ENCODE results near the gene FBN1.

DNA sequence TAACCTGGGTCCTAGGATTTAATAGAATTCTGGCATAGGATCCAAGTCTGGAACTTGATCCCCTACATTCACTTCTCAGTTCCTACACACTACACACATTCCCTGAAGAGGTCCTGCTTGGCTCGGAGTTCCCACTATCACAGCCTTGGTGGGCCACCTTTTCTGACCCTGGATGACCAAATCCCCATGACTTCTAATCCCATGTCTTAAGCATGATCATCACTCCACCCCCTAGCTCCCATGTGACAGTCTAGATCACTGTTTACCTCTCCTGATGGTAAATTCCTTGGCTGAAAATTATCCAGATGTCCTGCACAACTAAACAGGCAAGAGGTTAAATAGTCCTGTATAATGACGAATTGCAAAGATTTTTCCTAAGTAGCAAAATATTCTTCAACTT is 274.0 kb downstream of the FBN1 start:
- TF ChIP-seq POLR2A (IDR thresholded peaks at IDR 0.05) (no peak), POLR2AphosphoS5 (IDR thresholded peaks at IDR 0.05) (no peak)
- TF ChIP-seq, protein P1, sequence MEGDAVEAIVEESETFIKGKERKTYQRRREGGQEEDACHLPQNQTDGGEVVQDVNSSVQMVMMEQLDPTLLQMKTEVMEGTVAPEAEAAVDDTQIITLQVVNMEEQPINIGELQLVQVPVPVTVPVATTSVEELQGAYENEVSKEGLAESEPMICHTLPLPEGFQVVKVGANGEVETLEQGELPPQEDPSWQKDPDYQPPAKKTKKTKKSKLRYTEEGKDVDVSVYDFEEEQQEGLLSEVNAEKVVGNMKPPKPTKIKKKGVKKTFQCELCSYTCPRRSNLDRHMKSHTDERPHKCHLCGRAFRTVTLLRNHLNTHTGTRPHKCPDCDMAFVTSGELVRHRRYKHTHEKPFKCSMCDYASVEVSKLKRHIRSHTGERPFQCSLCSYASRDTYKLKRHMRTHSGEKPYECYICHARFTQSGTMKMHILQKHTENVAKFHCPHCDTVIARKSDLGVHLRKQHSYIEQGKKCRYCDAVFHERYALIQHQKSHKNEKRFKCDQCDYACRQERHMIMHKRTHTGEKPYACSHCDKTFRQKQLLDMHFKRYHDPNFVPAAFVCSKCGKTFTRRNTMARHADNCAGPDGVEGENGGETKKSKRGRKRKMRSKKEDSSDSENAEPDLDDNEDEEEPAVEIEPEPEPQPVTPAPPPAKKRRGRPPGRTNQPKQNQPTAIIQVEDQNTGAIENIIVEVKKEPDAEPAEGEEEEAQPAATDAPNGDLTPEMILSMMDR (IDR thresholded peaks at IDR 0.05): no peak
